Astrocyte of the spinal cord (primary cell): Measurements from ENCODE around the gene GABBR2.
A peak's percentile ranks its signal among the peaks of the same experiment; 100 is the strongest.

Experiments
- DNase-seq: peaks from one replicate; pipeline ENCODE4 v3.0.0; 2011; ENCODE audit warnings: low read depth, low spot score
- H3K4me3 ChIP-seq: 2 replicates; pipeline ENCODE4 v1.5.1; 2011; ENCODE audit warnings: low read depth, mild to moderate bottlenecking, low read length, moderate library complexity
- in situ Hi-C: cut with HindIII; loops from 2 replicates; pipeline ENCODE4 v1.10.0; 2017; ENCODE audit warnings: low sequenced_read_pairs
- TF ChIP-seq, protein P1 (sequence below): IDR thresholded peaks from 2 replicates; pipeline ENCODE4 v1.5.1; 2012; ENCODE audit warnings: low read depth, mild to moderate bottlenecking, low read length, inconsistent platforms

GABBR2 gene

DNA sequence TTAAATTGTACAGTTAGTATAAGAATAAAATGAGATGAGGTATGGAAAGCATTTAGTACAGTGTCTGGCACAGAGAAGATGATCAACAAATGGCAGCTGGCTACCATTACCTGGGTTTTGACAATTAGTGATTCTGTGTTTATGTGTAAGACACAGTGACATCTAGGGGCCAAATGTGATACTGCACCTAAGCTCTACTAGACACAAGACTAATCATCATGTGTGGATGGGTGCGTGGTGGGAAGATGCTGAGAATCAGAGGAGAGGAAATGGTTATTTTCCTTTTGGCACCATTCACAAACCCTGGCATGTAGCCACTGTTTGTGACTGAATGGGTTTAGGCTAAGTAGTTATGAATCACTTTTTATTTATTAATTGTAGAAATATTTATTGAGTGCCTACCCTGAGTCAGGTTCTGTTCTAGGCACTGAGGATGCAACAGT lies 343.5 kb downstream of the GABBR2 start:
- DNase-seq = no peak
- TF ChIP-seq, protein P1, sequence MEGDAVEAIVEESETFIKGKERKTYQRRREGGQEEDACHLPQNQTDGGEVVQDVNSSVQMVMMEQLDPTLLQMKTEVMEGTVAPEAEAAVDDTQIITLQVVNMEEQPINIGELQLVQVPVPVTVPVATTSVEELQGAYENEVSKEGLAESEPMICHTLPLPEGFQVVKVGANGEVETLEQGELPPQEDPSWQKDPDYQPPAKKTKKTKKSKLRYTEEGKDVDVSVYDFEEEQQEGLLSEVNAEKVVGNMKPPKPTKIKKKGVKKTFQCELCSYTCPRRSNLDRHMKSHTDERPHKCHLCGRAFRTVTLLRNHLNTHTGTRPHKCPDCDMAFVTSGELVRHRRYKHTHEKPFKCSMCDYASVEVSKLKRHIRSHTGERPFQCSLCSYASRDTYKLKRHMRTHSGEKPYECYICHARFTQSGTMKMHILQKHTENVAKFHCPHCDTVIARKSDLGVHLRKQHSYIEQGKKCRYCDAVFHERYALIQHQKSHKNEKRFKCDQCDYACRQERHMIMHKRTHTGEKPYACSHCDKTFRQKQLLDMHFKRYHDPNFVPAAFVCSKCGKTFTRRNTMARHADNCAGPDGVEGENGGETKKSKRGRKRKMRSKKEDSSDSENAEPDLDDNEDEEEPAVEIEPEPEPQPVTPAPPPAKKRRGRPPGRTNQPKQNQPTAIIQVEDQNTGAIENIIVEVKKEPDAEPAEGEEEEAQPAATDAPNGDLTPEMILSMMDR = peak; percentile 57
- in situ Hi-C loops = no loop called here
- H3K4me3 ChIP-seq = no peak overlapping the region

DNA sequence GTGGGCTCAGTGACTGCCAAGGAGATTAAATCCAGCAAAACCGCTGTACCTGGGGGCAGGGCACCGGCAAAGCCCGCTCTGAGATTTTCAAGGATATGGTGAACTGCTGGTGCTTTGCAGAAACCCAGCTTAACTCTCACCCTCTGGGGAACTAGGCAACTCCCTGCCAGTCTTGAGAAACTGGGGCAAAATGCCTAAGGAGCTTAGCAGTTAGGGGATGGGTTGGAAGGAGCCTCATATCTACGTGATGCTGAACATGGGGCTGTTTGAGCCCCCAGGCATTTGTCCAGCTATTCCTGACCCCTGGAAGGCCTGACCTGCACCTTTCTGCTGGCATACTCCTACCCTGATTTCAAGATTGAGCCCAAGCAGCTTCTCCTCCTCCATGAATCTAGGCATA lies 344.6 kb downstream of the GABBR2 start:
- TF ChIP-seq, protein P1 = no peak
- DNase-seq = no peak
- in situ Hi-C loops = no loop called here
- H3K4me3 ChIP-seq = no peak overlapping the region

DNA sequence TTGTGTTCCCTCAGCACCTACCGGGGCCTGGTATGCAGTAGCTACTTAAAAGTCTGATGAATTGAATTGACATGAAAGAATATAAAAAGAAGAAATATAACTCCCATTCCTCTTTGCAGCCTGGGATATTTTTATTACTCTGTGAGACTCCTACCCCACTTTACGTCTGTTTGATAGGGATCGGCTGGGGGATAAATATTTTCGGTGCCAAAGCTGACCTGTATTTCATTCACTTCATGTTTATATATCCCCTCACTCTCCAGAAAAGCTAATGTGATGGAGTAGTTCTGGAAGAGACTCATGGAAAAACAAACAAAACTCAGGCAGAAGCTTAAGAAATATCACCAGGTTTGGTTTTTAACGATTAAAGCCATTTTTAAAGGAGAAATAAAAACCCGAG lies 345.1 kb downstream of the GABBR2 start:
- no peak overlapping the region for H3K4me3 ChIP-seq
- no peak for DNase-seq
- TF ChIP-seq, protein P1 = no peak
- in situ Hi-C loops = no loop called here

DNA sequence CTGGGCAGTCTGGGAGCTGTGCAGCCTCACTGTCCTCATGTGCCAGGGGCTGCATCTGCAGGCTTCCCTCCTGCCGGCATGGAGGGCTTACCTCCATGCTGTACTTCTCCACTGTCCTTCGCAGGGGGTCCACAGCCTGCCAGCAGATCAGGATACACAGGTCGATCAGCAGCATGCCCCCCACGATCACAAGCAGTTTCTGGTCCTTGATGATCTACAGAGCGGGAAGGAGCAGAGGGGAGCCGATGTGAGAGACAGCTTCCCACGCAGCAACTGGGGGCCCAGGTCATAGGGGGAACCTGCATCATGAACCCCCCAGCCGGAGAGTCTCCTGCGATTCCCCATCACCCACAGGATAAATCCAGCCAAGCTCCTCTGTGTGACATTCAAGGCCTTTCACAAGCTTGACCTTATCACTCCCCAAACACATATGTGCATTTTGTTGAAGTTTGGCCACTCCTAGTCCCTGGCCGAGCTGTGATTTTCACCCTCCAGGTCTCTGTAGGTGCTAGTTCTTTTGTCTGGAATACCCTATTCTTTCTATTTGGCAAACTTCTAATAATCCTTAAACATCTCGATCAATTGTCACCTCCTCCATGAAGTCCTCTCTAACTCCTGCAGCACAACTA lies 346.0 kb downstream of the GABBR2 start:
- DNase-seq = no peak
- no peak overlapping the region for H3K4me3 ChIP-seq
- TF ChIP-seq, protein P1 = no peak
- in situ Hi-C loops = no loop called here

DNA sequence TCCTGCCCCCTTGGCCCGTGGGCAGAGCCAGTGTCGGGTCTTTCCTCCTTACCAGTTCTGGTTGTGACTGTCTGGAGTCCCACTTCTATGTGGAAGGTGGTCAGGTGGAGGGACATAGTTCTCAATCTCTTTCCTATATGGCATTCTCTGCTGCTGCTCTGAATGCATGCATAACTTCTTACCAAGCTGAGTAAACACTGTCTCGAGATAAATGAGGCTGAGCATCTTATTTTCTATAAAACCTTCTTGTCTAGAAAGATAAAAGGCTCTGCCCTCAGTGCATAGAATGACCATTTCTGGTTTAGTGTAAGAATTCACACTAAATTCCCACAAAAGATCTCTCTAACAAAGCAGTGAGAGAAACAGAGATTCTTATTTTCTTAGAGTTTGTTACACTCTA lies 347.1 kb downstream of the GABBR2 start:
- in situ Hi-C loops = no loop called here
- TF ChIP-seq, protein P1 = no peak
- no peak overlapping the region for H3K4me3 ChIP-seq
- no peak for DNase-seq

DNA sequence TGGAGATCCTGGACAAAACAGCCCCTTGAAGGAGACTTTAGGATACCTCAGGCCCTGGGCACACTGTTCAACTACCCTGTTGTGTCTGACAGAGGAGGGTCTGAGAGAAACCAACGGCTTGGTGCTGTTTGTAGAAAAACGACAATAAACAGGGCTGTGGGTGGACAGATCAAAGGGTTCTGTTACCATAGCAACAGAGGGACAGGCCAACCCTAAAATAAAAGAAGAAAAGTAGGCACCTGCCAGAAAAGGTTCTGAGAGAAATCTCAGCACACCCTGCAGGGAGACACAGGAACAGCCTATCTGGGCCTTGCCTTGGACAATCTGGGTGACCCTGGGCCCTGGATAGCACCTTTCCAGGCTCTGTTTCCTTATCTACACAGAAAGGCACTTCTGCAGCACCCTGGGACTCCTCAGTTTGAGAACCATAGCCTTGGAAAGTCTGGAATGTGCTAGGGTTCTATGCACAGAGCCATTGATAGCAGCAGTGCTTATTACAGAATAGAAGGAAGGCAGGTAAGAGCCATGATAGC lies 348.5 kb downstream of the GABBR2 start:
- in situ Hi-C loops = no loop called here
- TF ChIP-seq, protein P1 = no peak
- H3K4me3 ChIP-seq = no peak overlapping the region
- no peak for DNase-seq
